Fibroblast of lung (primary cell): ENCODE results near the gene ABR. TPM values are rescaled to one million over a fixed set of nuclear protein-coding genes. Genes with fewer than 3 reads are reported as not detected.
"Not testable (repeated sequence)": the region's sequence is repeated elsewhere in the genome, so short reads cannot be mapped to it uniquely, and the experiment has no call there.

Experiments used
- DNase-seq, 2 donors: peaks; one replicate each; pipeline versions ENCODE4 v3.0.0 to v3.0.0-alpha.2; 2010; ENCODE audit warnings: low read depth in 2 of 2
- H2AFZ ChIP-seq: 2 replicates; pipeline ENCODE4 v1.5.1; 2012; ENCODE audit warnings: low read length, control low read depth, inconsistent platforms
- H3K27ac ChIP-seq: 2 replicates; pipeline ENCODE4 v1.5.1; 2011; ENCODE audit warnings: low read length, control low read depth; ENCODE audit not compliant: insufficient read depth
- H3K27me3 ChIP-seq: 2 replicates; pipeline ENCODE4 v1.5.1; 2011; ENCODE audit warnings: mild to moderate bottlenecking, low read length; ENCODE audit not compliant: control insufficient read depth, insufficient read depth
- H3K36me3 ChIP-seq: 2 replicates; pipeline ENCODE4 v1.5.1; 2011; ENCODE audit warnings: low read length; ENCODE audit not compliant: control insufficient read depth, insufficient read depth
- H3K4me1 ChIP-seq: 2 replicates; pipeline ENCODE4 v1.5.1; 2011; ENCODE audit warnings: low read length; ENCODE audit not compliant: control insufficient read depth, insufficient read depth; ENCODE audit errors: extremely low read depth
- H3K4me2 ChIP-seq: 2 replicates; pipeline ENCODE4 v1.5.1; 2011; ENCODE audit warnings: low read length, control low read depth; ENCODE audit not compliant: insufficient read depth; ENCODE audit errors: extremely low read depth
- H3K4me3 ChIP-seq, 4 experiments: fragments of 200-600 bp in 1 of 4; sonication (generic) in 1 of 4; replicated peaks in 1 of 4; 2 replicates each; pipeline ENCODE4 v1.5.1; 2011 to 2016; ENCODE audit warnings: low read length in 4 of 4, low read depth in 3 of 4, mild to moderate bottlenecking in 3 of 4, control low read depth in 2 of 4, inconsistent platforms in 1 of 4, mixed read lengths in 1 of 4; ENCODE audit not compliant: insufficient read depth in 1 of 4; ENCODE audit errors: control extremely low read depth in 1 of 4
- H3K79me2 ChIP-seq: 2 replicates; pipeline ENCODE4 v1.5.1; 2012; ENCODE audit warnings: mild to moderate bottlenecking, low read length, inconsistent platforms; ENCODE audit not compliant: control insufficient read depth, insufficient read depth
- H3K9ac ChIP-seq: 2 replicates; pipeline ENCODE4 v1.5.1; 2011; ENCODE audit warnings: mild to moderate bottlenecking, low read length, control low read depth; ENCODE audit not compliant: insufficient read depth
- H3K9me3 ChIP-seq: 2 replicates; pipeline ENCODE4 v1.5.1; 2012; ENCODE audit warnings: low read depth, low read length; ENCODE audit not compliant: control insufficient read depth, insufficient read depth
- H4K20me1 ChIP-seq: 2 replicates; pipeline ENCODE4 v1.5.1; 2011; ENCODE audit warnings: low read length; ENCODE audit not compliant: control insufficient read depth, insufficient read depth; ENCODE audit errors: extremely low read depth
- EZH2 ChIP-seq: IDR thresholded peaks from 2 replicates; pipeline ENCODE4 v1.5.1; 2012; ENCODE audit warnings: low read length, control low read depth, mild to moderate bottlenecking; ENCODE audit errors: missing control alignments
- polyA plus RNA-seq, 2 donors: library from polyadenylated mRNA; depleted of rRNA in 1 of 2; stranded (reverse) in 1 of 2; unstranded in 1 of 2; fragments of >200 nt; gene quantifications; 2 replicates each; pipeline ENCODE4 v1.2.1, GENCODE V29; 2011 to 2012; ENCODE audit warnings: missing spikeins in 1 of 2
- total RNA-seq: library from RNA; depleted of rRNA; stranded (reverse); fragments of >200 nt; gene quantifications from 2 replicates; pipeline ENCODE4 v1.2.1, GENCODE V29; 2014
- TF ChIP-seq, protein P1 (sequence below), 2 donors: IDR thresholded peaks in 1 of 2; conservative IDR thresholded peaks in 1 of 2; 1 replicate in 1 of 2; 2 replicates in 1 of 2; pipeline ENCODE4 v1.5.1; 2011 to 2012; ENCODE audit warnings: low read length in 2 of 2, control low read depth in 1 of 2, inconsistent platforms in 1 of 2, low read depth in 1 of 2, mild to moderate bottlenecking in 1 of 2

The ABR gene
- total and polyA plus RNA-seq, 2 donors (not counting 1 experiment from before 2014, with no cell fraction given), result 43.7 to 84.7 TPM

GRCh38 chr17:1136748-1137147 lies 43.0 kb downstream of the ABR start:
- no peak overlapping the region for H3K9ac ChIP-seq
- no peaks in the 10 kb centered on the region for H3K27me3 ChIP-seq
- H4K20me1 ChIP-seq, result no peaks in the 10 kb centered on the region
- DNase-seq, result no peak
- no peak overlapping the region for H3K27ac ChIP-seq
- no peaks in the 10 kb centered on the region for H3K4me1 ChIP-seq
- TF ChIP-seq EZH2, result no peak
- TF ChIP-seq, protein P1, sequence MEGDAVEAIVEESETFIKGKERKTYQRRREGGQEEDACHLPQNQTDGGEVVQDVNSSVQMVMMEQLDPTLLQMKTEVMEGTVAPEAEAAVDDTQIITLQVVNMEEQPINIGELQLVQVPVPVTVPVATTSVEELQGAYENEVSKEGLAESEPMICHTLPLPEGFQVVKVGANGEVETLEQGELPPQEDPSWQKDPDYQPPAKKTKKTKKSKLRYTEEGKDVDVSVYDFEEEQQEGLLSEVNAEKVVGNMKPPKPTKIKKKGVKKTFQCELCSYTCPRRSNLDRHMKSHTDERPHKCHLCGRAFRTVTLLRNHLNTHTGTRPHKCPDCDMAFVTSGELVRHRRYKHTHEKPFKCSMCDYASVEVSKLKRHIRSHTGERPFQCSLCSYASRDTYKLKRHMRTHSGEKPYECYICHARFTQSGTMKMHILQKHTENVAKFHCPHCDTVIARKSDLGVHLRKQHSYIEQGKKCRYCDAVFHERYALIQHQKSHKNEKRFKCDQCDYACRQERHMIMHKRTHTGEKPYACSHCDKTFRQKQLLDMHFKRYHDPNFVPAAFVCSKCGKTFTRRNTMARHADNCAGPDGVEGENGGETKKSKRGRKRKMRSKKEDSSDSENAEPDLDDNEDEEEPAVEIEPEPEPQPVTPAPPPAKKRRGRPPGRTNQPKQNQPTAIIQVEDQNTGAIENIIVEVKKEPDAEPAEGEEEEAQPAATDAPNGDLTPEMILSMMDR (conservative IDR thresholded peaks at IDR 0.05 in 1 of 2, IDR thresholded peaks at IDR 0.05 in 1 of 2; ENCODE audit: low read depth in 1 of 2, low read length in 2 of 2), result no peak
- no peak overlapping the region for H3K4me2 ChIP-seq
- no peaks in the 10 kb centered on the region for H3K9me3 ChIP-seq
- no peaks in the 10 kb centered on the region for H3K79me2 ChIP-seq
- H2AFZ ChIP-seq, result no peak overlapping the region
- H3K4me3 ChIP-seq, result no peak overlapping the region
- H3K36me3 ChIP-seq, result no peaks in the 10 kb centered on the region

GRCh38 chr17:1134634-1135324 lies 45.0 kb downstream of the ABR start:
- Histone ChIP-seq H3K9ac (no peak overlapping the region), H3K4me1 (no peaks in the 10 kb centered on the region), H4K20me1 (no peaks in the 10 kb centered on the region), H3K79me2 (no peaks in the 10 kb centered on the region), H3K4me3 (no peak overlapping the region), H3K36me3 (no peaks in the 10 kb centered on the region), H3K27ac (no peak overlapping the region), H2AFZ (no peak overlapping the region), H3K4me2 (no peak overlapping the region), H3K9me3 (no peaks in the 10 kb centered on the region), H3K27me3 (no peaks in the 10 kb centered on the region)
- DNase-seq, result no peak
- TF ChIP-seq, protein P1 (conservative IDR thresholded peaks at IDR 0.05 in 1 of 2, IDR thresholded peaks at IDR 0.05 in 1 of 2; ENCODE audit: low read depth in 1 of 2, low read length in 2 of 2), result no peak
- TF ChIP-seq EZH2, result no peak

GRCh38 chr17:1130191-1130590 lies 49.6 kb downstream of the ABR start:
- DNase-seq, result no peak
- Histone ChIP-seq H3K4me3 (no peak overlapping the region), H3K36me3 (no peaks in the 10 kb centered on the region), H3K27me3 (no peaks in the 10 kb centered on the region), H3K79me2 (no peaks in the 10 kb centered on the region), H3K9me3 (no peaks in the 10 kb centered on the region), H3K9ac (no peak overlapping the region), H3K27ac (no peak overlapping the region), H2AFZ (no peak overlapping the region), H3K4me1 (no peaks in the 10 kb centered on the region), H3K4me2 (no peak overlapping the region), H4K20me1 (no peaks in the 10 kb centered on the region)
- no peak for TF ChIP-seq EZH2
- TF ChIP-seq, protein P1 (conservative IDR thresholded peaks at IDR 0.05 in 1 of 2, IDR thresholded peaks at IDR 0.05 in 1 of 2; ENCODE audit: low read depth in 1 of 2, low read length in 2 of 2), result no peak

- not testable (repeated sequence) for H3K4me2 ChIP-seq, DNase-seq
Observed at GRCh38 chr17:1128463-1128862, 51.3 kb downstream of the ABR start.

More at GRCh38 chr17:1128463-1128862, 51.3 kb downstream of the ABR start:
- not testable (repeated sequence) for H3K4me1 ChIP-seq, H3K36me3 ChIP-seq, H3K79me2 ChIP-seq, H2AFZ ChIP-seq, H3K27ac ChIP-seq, H3K4me3 ChIP-seq, H3K9ac ChIP-seq, H3K27me3 ChIP-seq, H4K20me1 ChIP-seq, H3K9me3 ChIP-seq
